Measurements from ENCODE around the gene ARSI.

ARSI gene

GRCh38 chr5:150296496-150296895 is 6.2 kb downstream of the ARSI start:
- FAIRE-seq (no peak), DNase-seq (ENCODE audit: insufficient read length) (no peak)
- no peak for TF ChIP-seq POLR2A (IDR thresholded peaks at IDR 0.05; ENCODE audit: low read depth, low read length)
- no peak for TF ChIP-seq TAF1 (IDR thresholded peaks at IDR 0.05; ENCODE audit: borderline replicate concordance, low read depth, low read length)
- no peak for TF ChIP-seq POLR2AphosphoS5 (IDR thresholded peaks at IDR 0.05; ENCODE audit: low read depth, low read length)

GRCh38 chr5:150295741-150296486 is 6.8 kb downstream of the ARSI start:
- DNase-seq (ENCODE audit: insufficient read length) (no peak), FAIRE-seq (no peak)
- TF ChIP-seq TAF1 (IDR thresholded peaks at IDR 0.05; ENCODE audit: borderline replicate concordance, low read depth, low read length) (no peak), POLR2AphosphoS5 (IDR thresholded peaks at IDR 0.05; ENCODE audit: low read depth, low read length) (no peak), POLR2A (IDR thresholded peaks at IDR 0.05; ENCODE audit: low read depth, low read length) (no peak)

GRCh38 chr5:150295172-150295634 is 7.5 kb downstream of the ARSI start:
- DNase-seq (ENCODE audit: insufficient read length) (no peak), FAIRE-seq (no peak)
- no peak for TF ChIP-seq POLR2A (IDR thresholded peaks at IDR 0.05; ENCODE audit: low read depth, low read length)
- TF ChIP-seq POLR2AphosphoS5 (IDR thresholded peaks at IDR 0.05; ENCODE audit: low read depth, low read length) = no peak
- TF ChIP-seq TAF1 (IDR thresholded peaks at IDR 0.05; ENCODE audit: borderline replicate concordance, low read depth, low read length) = no peak

GRCh38 chr5:150294551-150295071 is 8.1 kb downstream of the ARSI start:
- TF ChIP-seq TAF1 (IDR thresholded peaks at IDR 0.05; ENCODE audit: borderline replicate concordance, low read depth, low read length) = no peak
- TF ChIP-seq POLR2AphosphoS5 (IDR thresholded peaks at IDR 0.05; ENCODE audit: low read depth, low read length) = no peak
- TF ChIP-seq POLR2A (IDR thresholded peaks at IDR 0.05; ENCODE audit: low read depth, low read length) = no peak
- no peak for DNase-seq (ENCODE audit: insufficient read length)
- no peak for FAIRE-seq

- TF ChIP-seq TAF1 (IDR thresholded peaks at IDR 0.05; ENCODE audit: borderline replicate concordance, low read depth, low read length) (no peak), POLR2AphosphoS5 (IDR thresholded peaks at IDR 0.05; ENCODE audit: low read depth, low read length) (no peak), POLR2A (IDR thresholded peaks at IDR 0.05; ENCODE audit: low read depth, low read length) (no peak)
- DNase-seq (ENCODE audit: insufficient read length) = no peak
- no peak for FAIRE-seq
Measured at GRCh38 chr5:150293091-150293941, 9.4 kb downstream of the ARSI start.

- FAIRE-seq = no peak
- DNase-seq (ENCODE audit: insufficient read length) = no peak
- TF ChIP-seq TAF1 (IDR thresholded peaks at IDR 0.05; ENCODE audit: borderline replicate concordance, low read depth, low read length) (no peak), POLR2A (IDR thresholded peaks at IDR 0.05; ENCODE audit: low read depth, low read length) (no peak), POLR2AphosphoS5 (IDR thresholded peaks at IDR 0.05; ENCODE audit: low read depth, low read length) (no peak)
Measured at GRCh38 chr5:150291388-150292385, 11.0 kb downstream of the ARSI start.

- FAIRE-seq (no peak), DNase-seq (ENCODE audit: insufficient read length) (no peak)
- no peak for TF ChIP-seq TAF1 (IDR thresholded peaks at IDR 0.05; ENCODE audit: borderline replicate concordance, low read depth, low read length)
Measured at GRCh38 chr5:150289551-150290390, 12.9 kb downstream of the ARSI start, which contains the start of gene CAMK2A. CAMK2A (minus strand) TSS chr5:150289773; CDS start chr5:150289625, 148 bp downstream.

GRCh38 chr5:150288791-150289190 is 13.9 kb downstream of the ARSI start:
- FAIRE-seq = no peak
- no peak for DNase-seq (ENCODE audit: insufficient read length)
- no peak for TF ChIP-seq TAF1 (IDR thresholded peaks at IDR 0.05; ENCODE audit: borderline replicate concordance, low read depth, low read length)
- TF ChIP-seq POLR2AphosphoS5 (IDR thresholded peaks at IDR 0.05; ENCODE audit: low read depth, low read length) = no peak
- no peak for TF ChIP-seq POLR2A (IDR thresholded peaks at IDR 0.05; ENCODE audit: low read depth, low read length)

GRCh38 chr5:150288361-150288760 is 14.3 kb downstream of the ARSI start:
- no peak for DNase-seq (ENCODE audit: insufficient read length)
- TF ChIP-seq POLR2A (IDR thresholded peaks at IDR 0.05; ENCODE audit: low read depth, low read length) (no peak), TAF1 (IDR thresholded peaks at IDR 0.05; ENCODE audit: borderline replicate concordance, low read depth, low read length) (no peak), POLR2AphosphoS5 (IDR thresholded peaks at IDR 0.05; ENCODE audit: low read depth, low read length) (no peak)
- no peak for FAIRE-seq

GRCh38 chr5:150286820-150287219 is 15.9 kb downstream of the ARSI start:
- DNase-seq (ENCODE audit: insufficient read length) (no peak), FAIRE-seq (no peak)
- no peak for TF ChIP-seq TAF1 (IDR thresholded peaks at IDR 0.05; ENCODE audit: borderline replicate concordance, low read depth, low read length)
- no peak for TF ChIP-seq POLR2AphosphoS5 (IDR thresholded peaks at IDR 0.05; ENCODE audit: low read depth, low read length)

All from GM12892 (cell line).